HG02588 (cell line): ENCODE results near the gene MUC2.

Experiments used
- ATAC-seq: cut with Tn5 transposase; IDR thresholded peaks from one replicate; pipeline ENCODE4 v1.9.1; 2021; ENCODE audit warnings: mild to moderate bottlenecking, moderate library complexity; ENCODE audit not compliant: unreplicated experiment

Gene MUC2

DNA sequence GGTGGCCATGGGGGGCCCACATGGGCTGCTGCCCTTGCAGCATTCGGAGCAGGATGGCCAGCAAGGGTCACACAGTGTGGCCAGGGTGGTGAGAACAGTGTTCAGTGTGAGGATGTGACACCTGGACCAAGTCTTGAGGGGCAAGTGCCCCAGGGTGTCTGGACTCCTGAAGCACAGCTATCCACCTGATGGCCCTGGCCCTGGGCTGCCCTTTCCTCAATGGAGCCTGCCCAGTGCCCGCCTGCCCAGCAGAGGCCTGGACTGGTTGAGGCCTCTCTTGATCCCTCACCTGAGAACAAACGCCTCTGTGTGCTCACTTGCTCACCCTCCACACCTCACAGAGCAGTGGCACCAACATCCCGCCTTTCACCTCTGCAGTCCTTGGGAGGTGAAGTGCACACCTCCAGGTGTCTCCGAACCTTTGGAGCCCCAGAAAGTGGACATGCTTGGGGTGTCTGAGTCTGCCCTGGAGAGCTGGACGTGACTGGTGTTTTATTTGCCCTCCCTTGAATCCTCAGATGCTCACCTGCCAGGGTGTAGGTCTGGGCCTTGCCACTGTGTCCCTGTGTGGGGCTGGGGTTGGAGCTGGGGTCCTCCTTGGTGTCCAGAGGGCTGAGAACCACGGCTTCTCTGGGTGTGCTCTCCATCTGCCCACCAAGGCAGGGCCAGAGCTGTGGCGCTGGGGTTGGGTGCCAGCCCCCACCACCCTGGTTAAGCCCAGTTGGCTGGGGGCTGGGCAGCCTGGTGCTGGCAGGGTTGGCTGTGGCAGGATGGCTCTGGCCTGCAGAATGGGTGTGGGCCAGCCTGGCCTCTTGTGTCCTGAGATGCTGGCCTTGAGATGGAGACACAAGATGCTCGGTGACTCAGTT lies 3.8 kb upstream of the MUC2 start:
- no peak for ATAC-seq

DNA sequence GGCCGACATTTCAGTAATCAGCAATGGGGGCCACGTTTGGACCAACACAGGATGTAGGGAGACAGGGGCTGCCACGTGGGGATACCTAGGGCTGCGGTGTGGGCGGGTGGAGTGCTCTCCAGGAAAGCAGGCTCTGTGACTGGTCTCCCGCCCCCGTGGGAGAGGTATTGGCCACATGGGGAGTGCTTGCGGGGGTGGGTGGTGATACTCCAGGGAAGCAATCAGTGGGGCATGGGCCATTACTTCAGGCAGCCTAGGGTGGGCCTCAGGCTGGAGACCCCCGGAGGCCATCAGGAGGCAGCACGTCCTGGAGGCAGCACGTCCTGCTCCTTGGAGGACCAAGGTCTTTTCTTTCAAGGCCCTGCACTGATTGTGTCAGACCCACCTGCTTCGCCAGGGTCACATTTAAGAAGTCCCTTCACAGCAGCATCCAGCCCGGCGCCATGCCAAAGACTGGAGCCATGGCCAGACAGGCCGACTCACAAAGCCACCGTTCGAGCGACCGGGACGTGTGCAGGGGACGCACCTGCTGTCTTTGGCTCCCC lies 3.0 kb upstream of the MUC2 start:
- no peak for ATAC-seq

DNA sequence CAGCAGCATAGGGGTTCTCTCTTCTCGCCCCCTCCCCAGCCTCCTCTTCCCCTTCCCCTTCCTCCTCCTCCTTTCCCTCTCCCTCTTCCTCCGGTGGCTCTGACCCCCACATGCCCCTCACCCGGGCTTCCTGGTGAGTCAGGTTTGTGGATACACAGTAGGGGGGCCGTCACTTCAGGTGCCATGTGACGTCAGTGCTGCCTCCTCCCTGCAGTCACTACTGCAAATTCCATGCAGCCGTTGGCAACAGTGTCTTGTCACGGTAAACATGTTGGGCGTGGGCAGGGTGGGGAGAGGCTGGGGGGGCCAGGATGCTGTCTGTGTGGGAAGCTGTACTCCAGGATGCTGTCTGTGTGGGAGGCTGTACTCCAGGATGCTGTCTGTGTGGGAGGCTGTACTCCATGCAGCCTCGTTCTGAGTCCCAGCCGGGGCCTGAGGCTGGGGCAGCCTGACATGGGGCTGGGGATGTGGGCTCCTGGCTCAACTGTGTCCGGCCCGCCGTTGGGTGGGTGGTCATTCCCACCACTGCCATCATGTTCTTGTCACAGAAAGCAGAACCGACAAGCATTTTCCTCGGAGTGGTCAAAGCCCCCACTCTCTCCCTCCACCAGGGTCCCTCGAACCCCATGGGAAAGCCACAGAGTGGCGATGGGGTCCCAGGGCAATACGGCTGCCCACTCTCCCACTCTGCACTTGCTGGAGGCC lies 2.4 kb upstream of the MUC2 start:
- no peak for ATAC-seq

DNA sequence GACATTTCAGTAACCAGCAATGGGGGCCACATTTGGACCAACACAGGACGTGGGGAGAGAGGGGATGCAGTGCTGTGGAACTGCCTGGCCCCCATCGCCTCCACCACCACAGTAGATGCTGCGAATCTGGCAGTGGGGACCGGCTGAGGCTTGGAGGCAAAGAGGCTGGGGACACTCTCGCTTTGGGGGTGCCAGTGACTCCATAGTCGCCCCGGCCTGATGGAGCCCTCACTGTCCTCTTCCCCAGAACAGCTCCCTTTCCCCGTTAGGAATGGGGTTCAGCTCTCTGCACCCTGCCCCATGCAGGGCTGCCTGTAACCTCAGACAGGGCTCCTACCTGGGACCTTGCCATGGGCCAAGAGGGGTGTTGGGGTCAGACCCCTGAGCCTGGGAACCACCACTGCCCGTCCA lies 1.8 kb upstream of the MUC2 start:
- ATAC-seq = no peak

DNA sequence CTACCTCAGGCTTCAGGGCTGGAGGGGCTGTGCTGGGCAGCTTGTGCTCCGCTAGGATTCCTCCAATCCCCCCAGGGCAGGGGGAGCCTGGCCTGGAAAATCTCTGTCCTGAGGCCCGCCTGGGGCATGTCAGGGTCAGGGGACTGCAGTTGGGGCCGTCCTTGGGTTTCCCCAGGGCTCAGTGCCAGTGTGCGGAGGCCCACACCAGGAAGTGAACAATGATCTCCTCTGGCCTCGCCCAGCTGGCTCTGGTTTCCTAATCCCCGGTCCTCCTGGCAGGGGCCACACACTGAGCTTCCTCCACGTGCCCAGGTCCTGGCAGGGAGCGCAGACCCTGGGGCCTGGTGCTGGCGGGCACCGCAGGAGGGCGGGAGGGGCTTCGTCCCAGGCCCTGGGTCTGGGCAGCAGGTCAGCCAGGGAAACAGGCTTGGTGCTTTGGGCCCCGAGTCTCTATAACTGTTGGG lies 1.4 kb upstream of the MUC2 start:
- no peak for ATAC-seq

DNA sequence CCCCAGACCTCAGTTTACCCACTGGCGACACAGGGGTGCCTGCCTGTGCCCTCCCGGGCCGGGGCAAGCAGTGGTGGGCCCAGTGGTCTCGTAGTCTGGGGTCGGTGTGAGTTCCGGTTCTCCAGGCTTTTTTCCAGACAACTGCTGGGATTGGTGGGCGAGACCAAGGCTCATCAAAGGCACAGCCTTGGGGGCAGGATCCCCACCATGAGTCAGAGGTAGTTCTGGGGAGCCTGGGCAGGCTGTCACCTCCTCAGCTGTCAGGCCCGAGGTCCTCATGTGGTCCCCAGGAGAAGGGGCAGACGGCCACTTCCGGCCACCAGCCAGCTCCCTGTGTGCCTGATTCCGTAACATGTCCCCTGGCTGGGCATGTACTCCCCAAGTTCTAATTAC lies 827 bp upstream of the MUC2 start:
- no peak for ATAC-seq

DNA sequence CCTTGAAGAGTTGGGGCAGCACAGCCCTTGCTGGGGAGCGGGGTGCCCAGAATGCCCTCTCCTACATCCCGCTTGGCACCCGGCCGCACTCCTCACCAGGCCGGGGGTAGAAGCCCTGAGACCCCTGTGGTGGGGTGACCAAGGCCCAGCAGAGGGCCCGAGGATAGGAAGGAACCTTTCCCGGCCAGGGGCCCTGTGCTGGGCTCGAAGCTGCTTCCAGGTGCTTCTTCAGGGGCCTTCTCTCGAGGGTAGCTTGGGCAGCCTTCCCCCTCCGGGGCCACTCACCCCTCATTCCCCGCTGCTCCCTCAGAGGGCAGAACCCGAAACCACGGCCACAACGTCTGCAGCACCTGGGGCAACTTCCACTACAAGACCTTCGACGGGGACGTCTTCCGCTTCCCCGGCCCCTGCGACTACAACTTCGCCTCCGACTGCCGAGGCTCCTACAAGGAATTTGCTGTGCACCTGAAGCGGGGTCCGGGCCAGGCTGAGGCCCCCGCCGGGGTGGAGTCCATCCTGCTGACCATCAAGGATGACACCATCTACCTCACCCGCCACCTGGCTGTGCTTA lies 752 bp downstream of the MUC2 start:
- ATAC-seq = no peak

DNA sequence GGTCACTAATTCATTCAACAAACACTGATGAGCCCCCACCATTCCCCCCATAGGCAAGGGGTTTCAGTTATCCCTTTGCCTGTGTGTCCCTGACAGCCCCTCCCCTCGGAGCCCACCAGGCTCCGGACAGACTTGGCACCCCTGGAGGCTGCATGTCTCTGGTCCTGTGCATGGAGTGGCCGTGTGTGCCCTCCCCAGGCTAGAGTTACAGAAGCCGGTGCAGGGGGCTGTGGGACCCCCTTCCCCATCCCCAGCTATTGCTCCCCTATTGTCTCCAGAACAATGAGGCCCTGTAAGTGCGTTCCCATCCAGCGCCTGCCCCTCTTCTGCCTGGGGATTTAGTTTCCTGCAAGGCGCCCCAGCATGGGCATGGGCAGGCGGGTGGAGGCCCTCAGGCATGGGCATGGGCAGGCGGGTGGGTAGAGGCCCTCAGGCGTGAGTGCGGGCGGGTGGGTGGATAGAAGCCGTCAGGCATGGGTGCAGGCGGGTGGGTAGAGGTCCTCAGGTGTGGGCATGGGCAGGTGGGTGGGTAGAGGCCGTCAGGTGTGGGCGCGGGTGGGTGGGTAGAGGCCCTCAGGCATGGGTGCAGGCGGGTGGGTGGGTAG lies 1.5 kb downstream of the MUC2 start:
- ATAC-seq = no peak

DNA sequence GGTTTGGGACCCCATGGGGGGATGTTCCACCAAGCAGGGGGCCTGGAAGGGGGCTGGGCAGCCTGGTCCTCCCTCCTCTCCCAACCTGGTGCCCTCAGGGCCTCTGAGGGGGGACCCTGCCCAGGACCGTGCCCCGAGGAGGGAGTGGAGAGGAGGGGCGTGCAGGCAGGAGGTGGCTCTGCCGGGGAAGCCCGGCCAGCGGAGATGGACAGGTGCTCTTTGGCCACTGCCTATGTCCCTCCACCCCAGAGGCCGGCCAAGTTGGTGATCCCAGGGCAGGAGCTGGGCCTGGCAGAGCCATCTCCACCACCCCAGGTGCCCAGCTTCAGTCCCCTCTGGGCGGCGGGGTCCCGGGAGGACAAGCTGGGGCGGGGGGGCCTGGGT lies 2.4 kb downstream of the MUC2 start:
- no peak for ATAC-seq

DNA sequence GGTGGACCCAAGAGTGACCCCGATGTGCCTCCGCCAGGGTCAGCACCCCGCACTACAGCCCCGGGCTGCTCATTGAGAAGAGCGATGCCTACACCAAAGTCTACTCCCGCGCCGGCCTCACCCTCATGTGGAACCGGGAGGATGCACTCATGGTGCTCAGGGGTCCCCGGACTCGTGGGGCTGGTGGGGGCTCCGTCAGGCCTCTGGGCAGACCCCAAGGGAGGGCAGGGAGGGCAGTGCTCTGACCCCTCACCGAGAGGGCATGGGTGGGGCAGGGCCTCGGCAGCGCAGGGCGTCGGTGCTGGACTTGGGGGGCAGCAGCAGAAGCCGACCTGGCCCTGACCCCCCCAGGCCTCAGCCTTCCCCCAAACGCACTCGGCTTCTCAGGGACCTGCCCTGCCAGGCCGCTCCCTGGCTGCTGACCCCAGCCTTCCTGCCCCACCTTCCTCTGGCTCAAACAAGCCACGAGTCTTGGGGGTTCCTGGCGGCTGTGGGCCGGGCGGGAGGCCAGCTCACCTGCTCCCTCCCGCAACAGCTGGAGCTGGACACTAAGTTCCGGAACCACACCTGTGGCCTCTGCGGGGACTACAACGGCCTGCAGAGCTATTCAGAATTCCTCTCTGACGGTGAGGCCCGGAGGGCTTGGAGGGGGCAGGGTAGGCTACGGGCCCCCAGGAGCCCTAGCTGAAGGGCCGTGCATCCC lies 2.9 kb downstream of the MUC2 start:
- ATAC-seq = no peak

DNA sequence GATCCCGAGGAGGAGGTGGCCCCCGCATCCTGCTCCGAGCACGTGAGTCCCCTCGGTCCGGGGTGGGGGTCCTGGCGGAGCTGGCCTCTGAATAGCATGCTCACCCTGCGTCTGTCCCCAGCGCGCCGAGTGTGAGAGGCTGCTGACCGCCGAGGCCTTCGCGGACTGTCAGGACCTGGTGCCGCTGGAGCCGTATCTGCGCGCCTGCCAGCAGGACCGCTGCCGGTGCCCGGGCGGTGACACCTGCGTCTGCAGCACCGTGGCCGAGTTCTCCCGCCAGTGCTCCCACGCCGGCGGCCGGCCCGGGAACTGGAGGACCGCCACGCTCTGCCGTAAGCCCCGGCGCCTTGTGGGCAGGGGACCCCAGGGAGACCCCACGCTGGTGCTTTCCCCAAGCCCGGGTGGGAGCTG lies 3.5 kb downstream of the MUC2 start:
- no peak for ATAC-seq

DNA sequence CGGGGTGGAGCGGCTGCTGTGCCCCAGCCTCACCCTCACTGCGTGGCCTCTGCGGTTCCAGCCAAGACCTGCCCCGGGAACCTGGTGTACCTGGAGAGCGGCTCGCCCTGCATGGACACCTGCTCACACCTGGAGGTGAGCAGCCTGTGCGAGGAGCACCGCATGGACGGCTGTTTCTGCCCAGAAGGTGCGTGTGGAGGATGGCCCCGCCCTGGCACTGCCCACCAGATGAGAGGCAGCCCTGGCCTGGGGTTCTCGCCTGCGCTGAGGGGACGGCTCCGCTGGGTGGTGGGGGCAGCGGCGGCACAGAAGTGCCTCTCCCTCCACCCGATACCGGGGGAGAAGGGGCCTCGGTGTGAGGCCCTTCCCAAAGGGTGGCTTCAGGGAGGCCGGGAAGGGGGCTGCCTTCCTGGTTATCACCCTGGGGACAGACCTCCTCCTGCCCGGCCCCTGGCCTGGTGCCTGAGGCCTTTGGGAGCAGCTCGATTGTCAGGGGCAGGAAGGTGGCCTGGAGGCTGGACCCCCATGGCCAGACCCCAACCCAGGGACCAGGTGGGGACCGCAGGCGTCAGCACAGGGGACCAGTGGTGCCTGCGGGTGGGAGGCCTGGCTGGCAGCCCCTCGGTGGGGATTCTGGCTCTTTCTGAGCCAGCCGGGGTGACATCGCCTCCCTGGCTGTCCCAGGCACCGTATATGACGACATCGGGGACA lies 7.1 kb downstream of the MUC2 start:
- ATAC-seq = no peak

DNA sequence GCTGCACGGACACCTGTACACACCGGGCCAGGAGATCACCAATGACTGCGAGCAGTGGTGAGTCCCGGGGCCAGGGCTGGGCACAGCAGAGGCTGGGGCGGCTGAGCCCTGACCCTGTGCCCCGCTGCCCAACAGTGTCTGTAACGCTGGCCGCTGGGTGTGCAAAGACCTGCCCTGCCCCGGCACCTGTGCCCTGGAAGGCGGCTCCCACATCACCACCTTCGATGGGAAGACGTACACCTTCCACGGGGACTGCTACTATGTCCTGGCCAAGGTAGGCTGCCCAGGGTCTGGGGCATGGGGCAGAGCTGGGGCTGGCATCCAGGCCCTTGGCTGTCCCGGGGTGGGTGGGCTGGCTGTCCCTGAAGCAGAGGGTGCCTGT lies 7.7 kb downstream of the MUC2 start:
- no peak for ATAC-seq

DNA sequence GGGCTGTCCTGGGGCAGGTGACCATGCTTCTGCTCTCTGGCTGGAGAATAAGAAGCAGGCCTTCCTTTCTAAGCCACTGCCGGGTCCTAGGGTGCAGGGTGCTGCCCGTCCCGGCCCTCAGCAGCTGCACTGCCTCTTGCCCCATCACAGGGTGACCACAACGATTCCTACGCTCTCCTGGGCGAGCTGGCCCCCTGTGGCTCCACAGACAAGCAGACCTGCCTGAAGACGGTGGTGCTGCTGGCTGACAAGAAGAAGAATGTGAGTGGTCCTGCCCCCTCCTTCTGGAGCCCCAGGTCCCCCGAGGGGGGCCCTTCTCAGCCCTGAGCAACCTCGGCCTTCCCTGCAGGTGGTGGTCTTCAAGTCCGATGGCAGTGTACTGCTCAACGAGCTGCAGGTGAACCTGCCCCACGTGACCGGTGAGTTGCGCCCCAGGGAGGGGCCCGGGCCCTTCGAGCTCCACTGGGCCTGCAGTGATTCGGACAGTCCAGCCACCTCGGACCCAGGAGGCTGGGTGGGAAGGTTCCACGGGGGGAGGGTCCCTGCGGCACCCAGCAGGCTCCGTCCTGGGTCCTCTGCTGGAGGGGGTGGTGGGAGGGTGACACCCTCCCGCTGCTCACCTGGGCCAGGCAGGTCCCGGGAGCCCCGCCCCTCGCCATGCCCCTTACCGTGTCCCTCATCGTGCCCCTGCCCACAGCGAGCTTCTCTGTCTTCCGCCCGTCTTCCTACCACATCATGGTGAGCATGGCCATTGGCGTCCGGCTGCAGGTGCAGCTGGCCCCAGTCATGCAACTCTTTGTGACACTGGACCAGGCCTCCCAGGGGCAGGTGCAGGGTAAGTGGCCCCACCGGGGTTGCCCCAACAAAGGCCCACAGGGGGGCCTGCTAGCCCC lies 8.3 kb downstream of the MUC2 start:
- no peak for ATAC-seq

DNA sequence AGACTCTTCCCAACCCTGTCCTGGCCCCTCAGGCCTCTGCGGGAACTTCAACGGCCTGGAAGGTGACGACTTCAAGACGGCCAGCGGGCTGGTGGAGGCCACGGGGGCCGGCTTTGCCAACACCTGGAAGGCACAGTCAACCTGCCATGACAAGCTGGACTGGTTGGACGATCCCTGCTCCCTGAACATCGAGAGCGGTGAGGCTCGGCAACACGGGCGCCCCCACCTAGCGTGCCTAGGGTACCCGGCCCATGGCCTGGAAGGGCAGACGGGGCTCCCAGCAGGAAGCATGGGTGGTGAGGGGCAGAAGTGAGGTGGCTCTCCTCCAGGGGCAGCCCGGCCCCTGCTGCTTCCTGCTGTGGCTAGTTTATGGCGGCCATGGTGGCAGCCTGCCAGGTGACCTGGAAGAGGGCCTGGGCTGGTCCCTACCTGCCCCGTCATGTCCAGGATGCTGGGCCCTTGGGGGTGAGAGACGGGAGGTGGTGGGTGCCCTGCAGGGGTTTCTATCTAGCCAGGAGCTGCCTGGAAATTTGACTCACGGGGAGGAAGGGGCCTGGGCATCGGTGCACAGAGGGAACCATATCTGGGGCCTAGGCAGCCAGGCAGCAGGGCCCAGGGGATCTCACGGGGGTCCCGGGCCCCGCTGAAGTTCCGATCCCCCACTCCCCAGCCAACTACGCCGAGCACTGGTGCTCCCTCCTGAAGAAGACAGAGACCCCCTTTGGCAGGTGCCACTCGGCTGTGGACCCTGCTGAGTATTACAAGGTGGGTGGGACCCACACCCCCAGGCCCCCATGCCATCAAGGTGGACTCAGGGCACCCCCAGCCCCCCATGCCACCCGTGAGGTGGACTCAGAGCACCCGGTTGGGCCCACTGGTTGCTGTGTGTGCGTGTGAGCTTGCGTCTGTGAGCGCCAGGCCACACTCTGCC lies 9.2 kb downstream of the MUC2 start:
- ATAC-seq = no peak

DNA sequence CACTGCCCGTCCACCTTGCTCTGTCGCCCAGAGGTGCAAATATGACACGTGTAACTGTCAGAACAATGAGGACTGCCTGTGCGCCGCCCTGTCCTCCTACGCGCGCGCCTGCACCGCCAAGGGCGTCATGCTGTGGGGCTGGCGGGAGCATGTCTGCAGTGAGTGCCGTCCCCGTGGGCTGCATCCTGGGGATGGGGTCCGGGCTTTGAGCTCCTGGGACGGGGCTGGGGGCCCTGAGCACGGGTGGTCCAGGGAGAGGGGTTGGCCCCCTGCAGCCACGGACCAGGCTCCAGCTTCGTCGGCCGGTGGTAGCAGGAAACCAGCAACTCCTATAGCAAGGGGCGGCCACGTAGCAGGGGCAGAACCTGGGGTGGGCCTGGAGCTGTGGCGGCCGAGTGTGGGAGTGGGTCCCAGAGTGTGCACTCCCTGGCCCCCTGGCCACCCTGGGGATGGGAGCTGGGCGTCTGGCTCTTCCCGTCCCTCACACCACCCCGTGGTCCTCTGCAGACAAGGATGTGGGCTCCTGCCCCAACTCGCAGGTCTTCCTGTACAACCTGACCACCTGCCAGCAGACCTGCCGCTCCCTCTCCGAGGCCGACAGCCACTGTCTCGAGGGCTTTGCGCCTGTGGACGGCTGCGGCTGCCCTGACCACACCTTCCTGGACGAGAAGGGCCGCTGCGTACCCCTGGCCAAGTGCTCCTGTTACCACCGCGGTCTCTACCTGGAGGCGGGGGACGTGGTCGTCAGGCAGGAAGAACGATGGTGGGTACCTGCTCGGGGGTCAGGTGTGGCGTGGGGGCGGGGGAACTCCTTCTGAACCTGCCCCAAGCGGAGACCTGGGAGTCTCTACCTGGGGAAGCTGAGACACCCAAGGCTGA lies 10.1 kb downstream of the MUC2 start:
- no peak for ATAC-seq
